GM18868 (cell line): ENCODE results near the gene RNU6-9.
"Not testable (repeated sequence)": the region's sequence is repeated elsewhere in the genome, so short reads cannot be mapped to it uniquely, and the experiment has no call there.

Source experiments
- ATAC-seq: cut with Tn5 transposase; IDR thresholded peaks from one replicate; pipeline ENCODE4 v1.9.1; 2021; ENCODE audit warnings: mild to moderate bottlenecking, moderate library complexity; ENCODE audit not compliant: unreplicated experiment

The RNU6-9 gene

GRCh38 chr19:876780-877314 lies 16.4 kb upstream of the RNU6-9 start:
- no peak for ATAC-seq

- not testable (repeated sequence) for ATAC-seq
Observed at GRCh38 chr19:877992-878660, 15.2 kb upstream of the RNU6-9 start.

- not testable (repeated sequence) for ATAC-seq
Observed at GRCh38 chr19:878751-879561, 14.3 kb upstream of the RNU6-9 start.

GRCh38 chr19:879711-880438 lies 13.4 kb upstream of the RNU6-9 start:
- ATAC-seq = no peak

- no peak for ATAC-seq
Observed at GRCh38 chr19:881385-882071, 11.8 kb upstream of the RNU6-9 start.

GRCh38 chr19:882871-883497 lies 10.3 kb upstream of the RNU6-9 start:
- no peak for ATAC-seq

GRCh38 chr19:883661-884211 lies 9.5 kb upstream of the RNU6-9 start:
- no peak for ATAC-seq

- no peak for ATAC-seq
Observed at GRCh38 chr19:884420-885211, 8.7 kb upstream of the RNU6-9 start.

GRCh38 chr19:885536-886224 lies 7.6 kb upstream of the RNU6-9 start:
- no peak for ATAC-seq

GRCh38 chr19:887072-887471 lies 6.2 kb upstream of the RNU6-9 start:
- no peak for ATAC-seq

GRCh38 chr19:887599-887998 lies 5.7 kb upstream of the RNU6-9 start:
- ATAC-seq = no peak

- no peak for ATAC-seq
Observed at GRCh38 chr19:888581-889385, 4.5 kb upstream of the RNU6-9 start.

- no peak for ATAC-seq
Observed at GRCh38 chr19:889662-890295, 3.5 kb upstream of the RNU6-9 start.

GRCh38 chr19:890831-891230 lies 2.5 kb upstream of the RNU6-9 start:
- no peak for ATAC-seq

- not testable (repeated sequence) for ATAC-seq
Observed at GRCh38 chr19:891421-892200, 1.7 kb upstream of the RNU6-9 start.

GRCh38 chr19:892243-892893 lies 916 bp upstream of the RNU6-9 start:
- peak; percentile 22 for ATAC-seq
